Pulmonary artery endothelial cell (primary cell): Measurements from ENCODE around the gene RAB11A. TPM values are rescaled to one million over a fixed set of nuclear protein-coding genes. Genes with fewer than 3 reads are reported as not detected.

Experiments
- DNase-seq: peaks from one replicate; pipeline ENCODE4 v3.0.0-alpha.2; 2011; ENCODE audit warnings: low read depth, low spot score
- total RNA-seq: library from RNA; depleted of rRNA; stranded (reverse); fragments of >200 nt; gene quantifications from 2 replicates; pipeline ENCODE4 v1.2.3, GENCODE V29; 2014

RAB11A gene
- total RNA-seq, 1 donor from 2014 or later, result 338 TPM

- no peak for DNase-seq
These were observed 14.3 kb downstream of the RAB11A start for GRCh38 chr15:65883571-65883970.

DNA sequence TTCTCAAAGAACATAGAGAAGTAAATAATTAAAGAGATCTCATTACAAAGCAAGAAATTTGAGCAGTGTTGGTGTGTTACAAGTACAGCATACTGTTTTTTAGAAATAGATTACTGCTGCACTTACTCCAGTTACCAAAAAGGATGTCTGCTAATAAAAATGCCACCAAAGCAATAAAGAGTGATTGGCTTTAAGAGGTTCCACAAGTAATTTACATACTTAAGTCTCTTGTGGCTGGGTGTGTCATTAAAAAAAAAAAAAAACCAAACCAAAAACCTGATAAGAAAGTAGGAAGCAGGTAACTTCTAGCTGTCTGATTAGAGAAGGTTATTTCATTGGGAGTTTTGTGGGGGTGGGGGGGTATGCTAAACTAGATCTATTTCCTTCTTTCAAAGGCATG, 15.2 kb downstream of the RAB11A start:
- no peak for DNase-seq

DNA sequence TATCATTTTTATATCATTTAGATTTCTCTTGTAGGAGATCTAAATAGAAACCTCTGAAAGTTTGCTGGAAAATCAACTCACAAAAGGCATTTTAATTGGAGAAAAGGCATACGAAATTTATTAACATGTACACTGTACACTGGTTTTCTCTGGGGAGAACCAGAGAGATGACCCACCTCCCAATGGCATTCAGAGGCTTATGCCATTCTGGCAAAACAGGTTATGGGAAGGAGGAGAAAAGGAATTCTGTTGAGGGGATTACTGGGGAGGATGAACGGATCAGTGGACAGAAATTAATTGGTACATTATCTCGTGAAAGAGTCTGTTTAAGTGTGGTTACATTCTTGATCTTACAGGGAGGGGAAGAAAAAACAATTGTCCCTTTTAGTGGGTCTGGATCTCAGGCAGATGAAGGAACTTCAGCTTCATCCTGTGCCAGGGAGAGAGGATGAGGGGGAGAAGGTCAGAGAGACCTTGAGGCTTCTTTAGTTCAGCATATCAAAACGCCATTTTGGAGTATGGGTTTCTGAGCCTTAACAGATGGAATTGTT, 16.5 kb downstream of the RAB11A start:
- DNase-seq, result no peak

- DNase-seq, result no peak
These were observed 18.3 kb downstream of the RAB11A start for GRCh38 chr15:65887565-65887964.

DNA sequence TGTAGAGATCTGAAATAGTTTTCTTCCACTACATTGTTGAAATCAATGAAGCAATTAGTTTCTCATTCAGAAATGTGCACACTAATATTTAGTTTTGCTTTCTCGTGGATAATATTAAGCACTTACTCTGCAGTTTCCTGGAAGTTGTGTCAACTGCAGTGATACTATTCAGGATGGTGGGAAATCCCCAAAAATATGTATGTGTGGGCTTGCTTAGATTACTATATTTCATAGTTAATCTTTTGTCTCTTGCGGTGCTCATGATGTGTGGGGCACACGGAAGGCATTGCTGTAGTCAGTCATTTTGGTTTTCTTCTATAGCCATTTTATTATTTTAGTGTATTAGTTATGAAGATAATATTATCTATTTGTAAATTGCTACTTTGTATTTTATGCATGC, 19.7 kb downstream of the RAB11A start:
- no peak for DNase-seq

DNA sequence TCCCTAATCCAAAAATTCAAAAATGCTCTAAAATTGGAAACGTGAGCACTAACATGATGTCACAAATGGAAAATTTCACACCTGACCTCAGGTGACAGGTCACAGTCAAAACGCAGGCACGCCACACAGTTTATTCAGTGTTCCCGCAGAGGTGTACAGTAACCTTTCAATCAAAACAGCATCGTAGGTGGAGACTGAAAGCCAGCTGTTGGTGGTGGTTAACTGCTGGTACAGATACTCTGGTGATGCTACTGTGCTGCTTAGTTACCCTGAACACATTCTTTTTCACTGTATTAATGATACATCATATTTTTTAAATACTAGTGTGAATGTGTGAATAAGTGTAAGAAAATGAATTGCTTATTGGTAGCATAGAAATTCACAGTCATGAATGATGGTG, 23.8 kb downstream of the RAB11A start:
- DNase-seq, result no peak

DNA sequence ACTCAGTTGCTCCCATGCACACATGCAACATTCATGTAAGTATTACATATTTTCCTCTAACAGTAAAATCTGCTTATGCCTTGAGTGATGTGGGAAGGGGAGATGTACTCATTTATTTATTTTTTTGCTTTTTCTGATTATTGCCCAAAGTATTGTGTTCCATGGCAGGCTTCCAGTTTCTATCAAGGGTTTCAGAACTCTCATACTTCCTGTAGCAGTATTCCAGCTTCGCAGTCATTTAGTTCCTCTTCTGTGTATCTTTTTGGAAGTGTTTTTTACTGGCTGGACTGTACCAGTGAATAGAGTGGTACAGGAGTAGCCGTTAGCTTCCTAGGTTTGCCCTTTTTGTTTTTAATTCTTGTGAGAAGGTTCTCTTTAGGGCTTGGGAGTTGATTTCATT, 26.9 kb downstream of the RAB11A start:
- DNase-seq, result no peak

- DNase-seq, result no peak
These were observed 31.2 kb downstream of the RAB11A start for GRCh38 chr15:65900488-65900887.

GRCh38 chr15:65901336-65901735, 32.0 kb downstream of the RAB11A start:
- DNase-seq, result no peak

- DNase-seq, result no peak
These were observed 32.5 kb downstream of the RAB11A start for GRCh38 chr15:65901836-65902235.

GRCh38 chr15:65902373-65902772, 33.1 kb downstream of the RAB11A start:
- DNase-seq, result no peak

- no peak for DNase-seq
These were observed 34.2 kb downstream of the RAB11A start for GRCh38 chr15:65903296-65904073.

DNA sequence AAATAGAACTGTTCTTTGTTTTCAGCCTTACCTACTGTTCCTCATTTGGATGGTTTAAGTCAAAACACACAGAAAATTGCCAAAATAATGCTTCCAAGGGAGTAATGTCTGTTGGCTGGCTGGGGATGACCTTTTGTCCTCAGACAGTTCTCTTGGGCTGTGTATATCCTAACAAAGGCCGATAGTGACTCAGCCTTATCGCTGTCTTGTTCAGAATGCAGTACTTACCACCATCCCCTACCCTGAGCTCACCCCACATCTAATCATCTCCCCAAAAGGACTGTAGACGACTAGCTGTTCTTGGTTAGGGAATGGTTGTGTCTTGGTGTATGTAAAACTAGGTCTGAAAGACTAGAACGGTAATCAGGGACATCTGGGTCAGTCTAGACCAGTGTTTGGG, 35.0 kb downstream of the RAB11A start:
- no peak for DNase-seq

GRCh38 chr15:65906396-65906795, 37.1 kb downstream of the RAB11A start:
- DNase-seq, result no peak

DNA sequence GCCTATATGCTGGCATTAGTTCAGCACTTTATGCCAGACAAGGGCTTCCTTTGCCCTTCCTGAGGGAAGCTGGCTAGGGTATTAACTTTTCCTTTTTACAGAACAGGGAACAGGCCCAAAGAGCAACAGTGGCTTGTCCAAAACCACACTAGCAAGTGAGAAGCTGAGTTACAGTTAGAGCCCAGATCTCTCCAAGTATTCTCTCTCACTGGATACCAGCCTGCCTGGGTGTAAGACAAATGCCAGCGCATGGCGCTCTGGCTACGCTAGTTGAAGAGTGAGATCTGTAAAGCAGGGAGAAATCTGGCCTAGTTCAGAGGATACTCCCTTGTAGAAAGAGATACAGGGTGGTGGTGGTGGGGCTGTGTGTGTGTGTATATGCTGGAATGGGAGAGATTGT, 38.4 kb downstream of the RAB11A start:
- DNase-seq, result no peak

- DNase-seq, result no peak
These were observed 39.6 kb downstream of the RAB11A start for GRCh38 chr15:65908876-65909275.

DNA sequence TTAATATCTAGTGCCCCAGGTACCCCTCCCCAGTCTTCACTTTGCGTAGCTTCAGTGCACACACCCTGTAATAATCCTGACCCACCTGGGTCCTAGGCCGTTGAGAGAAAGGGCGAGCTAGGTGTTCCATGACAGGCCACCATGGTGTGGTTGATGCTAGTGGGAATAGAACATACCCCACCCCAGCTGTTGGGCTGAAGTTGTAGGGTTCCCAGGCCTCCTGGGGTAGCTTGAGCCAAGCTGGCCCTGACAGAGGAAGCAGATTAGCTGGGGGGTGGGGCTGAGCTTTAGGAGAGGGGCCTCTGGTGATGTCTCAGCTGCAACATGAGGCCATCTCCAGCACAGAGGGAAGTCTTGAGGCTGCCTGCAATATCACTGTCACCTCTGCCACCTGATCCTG, 40.5 kb downstream of the RAB11A start:
- DNase-seq, result no peak

DNA sequence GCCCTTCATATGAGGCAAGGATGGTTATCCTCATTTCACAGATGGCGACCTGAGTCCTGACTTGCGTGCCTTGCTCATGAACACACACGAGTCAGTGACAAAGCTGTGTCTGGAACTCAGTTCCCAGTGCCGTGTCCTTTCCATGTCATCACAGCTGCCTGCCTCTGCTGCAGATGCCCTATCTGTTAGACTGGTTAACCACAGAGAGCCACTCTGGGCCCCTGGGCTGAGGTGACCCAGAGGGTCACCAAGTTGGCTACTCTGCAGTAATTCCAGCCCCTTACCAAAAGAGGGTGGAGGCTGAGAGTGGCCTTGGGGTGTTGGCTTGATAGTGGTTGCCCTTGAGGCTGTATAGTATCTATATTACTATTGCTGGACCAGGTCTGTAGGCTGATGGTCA, 41.0 kb downstream of the RAB11A start:
- DNase-seq, result no peak

DNA sequence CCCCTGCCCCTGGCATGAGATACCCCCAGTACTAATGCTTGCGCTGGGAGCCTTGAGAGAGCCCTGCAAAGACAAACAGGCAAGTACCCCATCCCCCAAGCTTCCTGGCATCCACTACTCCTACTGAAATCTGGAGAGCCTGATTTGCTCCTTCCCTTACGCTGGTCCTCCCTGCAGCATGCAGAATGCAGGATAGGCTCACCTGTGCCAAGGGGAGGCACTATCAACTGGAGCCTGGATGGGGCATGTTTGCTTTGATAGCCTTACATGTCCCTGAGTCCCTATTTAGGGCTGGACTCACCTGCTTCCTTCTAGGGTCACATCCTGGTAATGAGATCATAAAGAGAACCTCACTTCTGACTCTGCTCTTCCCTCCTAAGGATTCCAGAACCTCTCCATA, 42.9 kb downstream of the RAB11A start:
- DNase-seq, result no peak

DNA sequence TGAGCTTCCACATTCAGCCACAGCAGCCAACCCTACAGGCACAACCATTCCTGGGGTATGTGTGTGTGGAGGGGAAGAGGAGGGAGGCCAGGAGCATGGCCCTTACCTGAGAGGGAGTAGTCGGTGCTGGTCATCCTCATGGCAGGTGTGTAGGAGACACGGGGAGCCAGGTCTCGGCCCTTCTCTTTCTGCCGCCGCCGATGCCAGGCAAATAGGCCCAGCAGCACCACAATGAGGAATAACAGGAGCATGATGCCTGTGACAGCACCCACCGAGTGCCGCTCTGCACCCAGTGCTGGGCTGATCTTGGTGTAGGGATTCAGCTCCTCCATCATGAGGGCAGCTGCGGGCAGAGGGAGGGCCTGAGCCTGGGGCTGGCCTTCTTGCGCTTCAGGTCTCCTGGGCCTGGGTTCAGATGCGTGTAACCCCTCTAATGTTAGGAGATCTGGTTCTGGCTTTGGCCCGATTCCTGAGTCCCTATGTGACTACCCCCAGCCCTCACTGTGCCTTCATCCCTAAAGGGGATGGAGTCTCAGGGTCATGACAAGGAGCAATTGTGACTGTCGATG, 44.4 kb downstream of the RAB11A start:
- DNase-seq, result no peak

DNA sequence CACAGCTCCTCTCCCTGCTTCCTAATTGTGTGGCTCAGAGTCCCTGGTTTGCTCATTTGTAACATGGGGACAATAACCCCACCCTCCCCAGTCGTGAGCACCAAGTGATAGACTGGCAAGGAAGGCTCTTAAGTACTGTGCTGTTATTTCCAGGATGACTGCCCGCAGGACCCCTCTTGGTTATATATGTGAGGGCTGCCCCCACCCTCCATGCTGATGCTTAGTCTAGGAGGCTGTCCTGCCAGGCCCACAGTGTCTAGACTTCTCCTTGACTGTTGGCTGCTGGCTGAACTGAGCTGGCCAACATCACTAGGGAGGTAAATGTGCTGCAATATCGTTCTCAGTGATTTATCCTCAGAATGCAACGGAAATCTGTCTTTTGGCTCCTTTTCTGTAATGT, 45.1 kb downstream of the RAB11A start:
- no peak for DNase-seq

- DNase-seq, result no peak
These were observed 46.0 kb downstream of the RAB11A start for GRCh38 chr15:65914981-65915925.
